HTR-8/SVneo (cell line): Measurements from ENCODE around the gene TMEM184A.

ENCODE experiments used
- DNase-seq: peaks from one replicate; pipeline ENCODE4 v3.0.0; 2011; ENCODE audit warnings: low spot score, mixed read lengths; ENCODE audit not compliant: insufficient read length
- FAIRE-seq: peaks from 2 replicates; lab custom pipeline; 2011; peaks lifted over from hg19 to GRCh38; lab: Jason Lieb, UNC

Gene TMEM184A

GRCh38 chr7:1494866-1495563 lies 61.0 kb downstream of the TMEM184A start:
- DNase-seq (no peak), FAIRE-seq (no peak)

GRCh38 chr7:1494447-1494846 lies 61.6 kb downstream of the TMEM184A start:
- no peak for DNase-seq
- no peak for FAIRE-seq

- FAIRE-seq (no peak), DNase-seq (no peak)
These were observed 62.4 kb downstream of the TMEM184A start for GRCh38 chr7:1493571-1493970.

- DNase-seq (no peak), FAIRE-seq (no peak)
These were observed 62.9 kb downstream of the TMEM184A start for GRCh38 chr7:1493129-1493528.

GRCh38 chr7:1492640-1493039 lies 63.4 kb downstream of the TMEM184A start:
- DNase-seq = no peak
- no peak for FAIRE-seq
